Thymus (tissue), 11 donors: Measurements from ENCODE around the gene KCNJ5. TPM values are rescaled to one million over a fixed set of nuclear protein-coding genes. Genes with fewer than 3 reads are reported as not detected.

ENCODE experiments used
- DNase-seq, 9 donors: peaks; one replicate each; pipeline ENCODE4 v3.0.0-alpha.2; 2013; ENCODE audit warnings: low spot score in 9 of 9, low read depth in 6 of 9, missing footprints in 1 of 9
- H3K27ac ChIP-seq, 2 donors: one replicate each; pipeline ENCODE4 v1.5.1; 2013; ENCODE audit warnings: control low read depth in 1 of 2, low read depth in 1 of 2, low read length in 1 of 2, mild to moderate bottlenecking in 1 of 2, moderate library complexity in 1 of 2
- H3K27me3 ChIP-seq, 2 donors: one replicate each; pipeline ENCODE4 v1.5.1; 2013; ENCODE audit warnings: low read length in 1 of 2; ENCODE audit not compliant: control insufficient read depth in 2 of 2, insufficient read depth in 1 of 2
- H3K36me3 ChIP-seq, 2 donors: one replicate each; pipeline ENCODE4 v1.5.1; 2013; ENCODE audit warnings: low read length in 1 of 2, mild to moderate bottlenecking in 1 of 2, moderate library complexity in 1 of 2; ENCODE audit not compliant: control insufficient read depth in 2 of 2, insufficient read depth in 2 of 2
- H3K4me1 ChIP-seq, 2 donors: one replicate each; pipeline ENCODE4 v1.5.1; 2013; ENCODE audit warnings: low read length in 2 of 2; ENCODE audit not compliant: control insufficient read depth in 2 of 2, insufficient read depth in 2 of 2
- H3K4me3 ChIP-seq, 2 donors: one replicate each; pipeline ENCODE4 v1.5.1; 2013; ENCODE audit warnings: low read length in 2 of 2, control low read depth in 1 of 2, mild to moderate bottlenecking in 1 of 2
- H3K9me3 ChIP-seq, 2 donors: one replicate each; pipeline ENCODE4 v1.5.1; 2013; ENCODE audit warnings: low read length in 1 of 2, mild to moderate bottlenecking in 1 of 2; ENCODE audit not compliant: control insufficient read depth in 2 of 2, insufficient read depth in 1 of 2
- WGBS: extraction: QIAGEN DNeasy Blood & Tissue Kit; methylation state at CpG from one replicate; pipeline ENCODE4 v1.1.7; 2013; 5-methylcytosine and 5-hydroxymethylcytosine counted together
- polyA plus RNA-seq: library from polyadenylated mRNA; stranded (reverse); fragments of 200-250 nt; gene quantifications from one replicate; pipeline ENCODE4 v1.2.3, GENCODE V29; 2013
- total RNA-seq: library from RNA; stranded (reverse); fragments of 120-200 nt; gene quantifications from one replicate; pipeline ENCODE4 v1.2.4, GENCODE V29; 2013
- donor health status: healthy.

Gene KCNJ5
- total and polyA plus RNA-seq, 2 donors = 0.55 to 7.2 TPM

GRCh38 chr11:128921793-128922192 is 30.6 kb downstream of the KCNJ5 start:
- H3K27me3 ChIP-seq = peaks cover 0 to 26% of the 10 kb centered on the region in 2 donors
- peaks cover 0 to 10% of the 10 kb centered on the region in 2 donors for H3K4me1 ChIP-seq
- 93% methylated on average over 4 of the region's 4 CpGs for WGBS
- no peak overlapping the region for H3K4me3 ChIP-seq
- no peaks in the 10 kb centered on the region for H3K36me3 ChIP-seq
- DNase-seq = no peak
- H3K9me3 ChIP-seq = no peaks in the 10 kb centered on the region
- no peak overlapping the region for H3K27ac ChIP-seq

- H3K4me3 ChIP-seq = no peak overlapping the region
- no peak overlapping the region for H3K27ac ChIP-seq
- no peaks in the 10 kb centered on the region for H3K9me3 ChIP-seq
- no peaks in the 10 kb centered on the region for H3K36me3 ChIP-seq
- DNase-seq = no peak
- WGBS = 79% methylated on average over 7 of the region's 7 CpGs
- H3K4me1 ChIP-seq = peaks cover 0 to 6% of the 10 kb centered on the region in 2 donors
- peaks cover 0 to 36% of the 10 kb centered on the region in 2 donors for H3K27me3 ChIP-seq
These were observed 32.9 kb downstream of the KCNJ5 start for GRCh38 chr11:128924104-128924503.

GRCh38 chr11:128924510-128925249 is 33.5 kb downstream of the KCNJ5 start:
- no peak overlapping the region for H3K27ac ChIP-seq
- peaks cover 0 to 37% of the 10 kb centered on the region in 2 donors for H3K27me3 ChIP-seq
- WGBS = 90% methylated on average over 16 of the region's 16 CpGs
- H3K36me3 ChIP-seq = no peaks in the 10 kb centered on the region
- no peak for DNase-seq
- peaks cover 0 to 5% of the 10 kb centered on the region in 2 donors for H3K4me1 ChIP-seq
- no peak overlapping the region for H3K4me3 ChIP-seq
- H3K9me3 ChIP-seq = no peaks in the 10 kb centered on the region

GRCh38 chr11:128925250-128925600 is 34.1 kb downstream of the KCNJ5 start:
- 91% methylated on average over 2 of the region's 2 CpGs for WGBS

GRCh38 chr11:128926000-128926399 is 34.8 kb downstream of the KCNJ5 start:
- H3K4me1 ChIP-seq = peaks cover 0 to 9% of the 10 kb centered on the region in 2 donors
- 93% methylated on average over 3 of the region's 3 CpGs for WGBS

More at GRCh38 chr11:128925250-128925600, 34.1 kb downstream of the KCNJ5 start:
- H3K9me3 ChIP-seq = no peaks in the 10 kb centered on the region
- peaks cover 0 to 36% of the 10 kb centered on the region in 2 donors for H3K27me3 ChIP-seq
- no peak for DNase-seq
- H3K36me3 ChIP-seq = no peaks in the 10 kb centered on the region
- H3K4me1 ChIP-seq = peaks cover 0 to 9% of the 10 kb centered on the region in 2 donors
- H3K4me3 ChIP-seq = no peak overlapping the region
- H3K27ac ChIP-seq = no peak overlapping the region

GRCh38 chr11:128926437-128927107 is 35.4 kb downstream of the KCNJ5 start:
- Histone ChIP-seq H3K9me3 (no peaks in the 10 kb centered on the region), H3K4me1 (peaks cover 0 to 9% of the 10 kb centered on the region in 2 donors), H3K27ac (no peak overlapping the region), H3K27me3 (peaks cover 0 to 36% of the 10 kb centered on the region in 2 donors), H3K4me3 (no peak overlapping the region), H3K36me3 (no peaks in the 10 kb centered on the region)
- DNase-seq = no peak
- 94% methylated on average over 17 of the region's 17 CpGs for WGBS

More at GRCh38 chr11:128926000-128926399, 34.8 kb downstream of the KCNJ5 start:
- Histone ChIP-seq H3K4me3 (no peak overlapping the region), H3K36me3 (no peaks in the 10 kb centered on the region), H3K27me3 (peaks cover 0 to 36% of the 10 kb centered on the region in 2 donors), H3K27ac (no peak overlapping the region), H3K9me3 (no peaks in the 10 kb centered on the region)
- no peak for DNase-seq

- no peak overlapping the region for H3K27ac ChIP-seq
- no peaks in the 10 kb centered on the region for H3K9me3 ChIP-seq
- peaks cover 0 to 9% of the 10 kb centered on the region in 2 donors for H3K4me1 ChIP-seq
- no peak for DNase-seq
- peaks cover 0 to 36% of the 10 kb centered on the region in 2 donors for H3K27me3 ChIP-seq
- no peaks in the 10 kb centered on the region for H3K36me3 ChIP-seq
- H3K4me3 ChIP-seq = no peak overlapping the region
- 84% methylated on average over 11 of the region's 11 CpGs for WGBS
These were observed 35.9 kb downstream of the KCNJ5 start for GRCh38 chr11:128927108-128927461.

GRCh38 chr11:128927683-128928336 is 36.7 kb downstream of the KCNJ5 start:
- WGBS = 91% methylated on average over 12 of the region's 12 CpGs
- Histone ChIP-seq H3K27me3 (peaks cover 0 to 36% of the 10 kb centered on the region in 2 donors), H3K4me3 (no peak overlapping the region), H3K4me1 (peaks cover 0 to 9% of the 10 kb centered on the region in 2 donors), H3K27ac (no peak overlapping the region), H3K9me3 (no peaks in the 10 kb centered on the region), H3K36me3 (no peaks in the 10 kb centered on the region)
- DNase-seq = no peak

- H3K36me3 ChIP-seq = no peaks in the 10 kb centered on the region
- no peak for DNase-seq
- no peaks in the 10 kb centered on the region for H3K9me3 ChIP-seq
- H3K27ac ChIP-seq = no peak overlapping the region
- H3K4me1 ChIP-seq = peaks cover 0 to 7% of the 10 kb centered on the region in 2 donors
- peaks cover 0 to 36% of the 10 kb centered on the region in 2 donors for H3K27me3 ChIP-seq
- 66% methylated on average over 5 of the region's 5 CpGs for WGBS
- no peak overlapping the region for H3K4me3 ChIP-seq
These were observed 37.2 kb downstream of the KCNJ5 start for GRCh38 chr11:128928400-128928799.
